Activated effector memory CD4-positive, alpha-beta T cell treated with Interleukin-2 at 50 U/mL for 16 hours (primary cell): ENCODE measurements around the gene UBE3A.
"Not testable (repeated sequence)": the region's sequence is repeated elsewhere in the genome, so short reads cannot be mapped to it uniquely, and the experiment has no call there.

Experiments
- DNase-seq: peaks from one replicate; pipeline ENCODE4 v3.0.0-alpha.2; 2020

Gene UBE3A

DNA sequence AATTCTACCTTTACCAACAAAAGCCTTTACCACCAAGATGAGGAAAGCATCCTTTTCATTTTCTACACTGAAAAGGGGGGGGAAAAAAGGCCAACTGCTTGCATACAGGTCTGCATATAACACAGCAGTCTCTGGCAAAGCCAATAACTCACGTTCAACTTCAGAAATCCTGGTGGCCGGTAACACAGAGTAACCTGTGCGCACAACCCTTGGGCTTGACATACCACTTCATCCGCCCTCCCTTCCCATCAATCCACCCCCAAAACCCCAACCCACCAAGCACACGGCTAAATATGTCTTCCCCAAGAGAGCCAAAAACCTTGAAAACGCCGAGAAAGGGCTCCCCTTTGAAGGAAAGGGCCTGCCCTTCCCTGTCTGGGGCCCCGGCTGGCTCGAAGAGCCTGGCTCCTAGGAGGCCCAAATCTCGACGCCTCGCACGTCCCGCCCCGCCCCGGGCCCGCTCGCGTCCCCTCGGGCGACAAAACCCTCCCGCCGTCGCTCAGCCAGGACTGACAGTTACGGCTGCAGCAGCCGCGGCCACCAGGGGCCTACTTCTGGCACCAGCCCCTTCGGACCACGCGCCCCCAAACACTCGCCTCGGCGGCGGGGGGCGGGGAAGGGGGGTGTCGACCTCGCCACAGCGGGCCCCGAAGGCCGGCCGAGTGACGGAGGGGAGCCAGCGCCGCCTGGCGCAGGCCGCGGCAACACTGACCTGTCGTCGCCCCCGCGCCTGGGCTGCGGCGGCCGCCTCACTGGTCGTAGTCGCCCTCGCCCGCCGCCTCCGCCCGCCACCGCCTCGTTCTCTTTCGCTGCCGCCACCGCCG, 835 bp downstream of the UBE3A start:
- peak; percentile 35 for DNase-seq

DNA sequence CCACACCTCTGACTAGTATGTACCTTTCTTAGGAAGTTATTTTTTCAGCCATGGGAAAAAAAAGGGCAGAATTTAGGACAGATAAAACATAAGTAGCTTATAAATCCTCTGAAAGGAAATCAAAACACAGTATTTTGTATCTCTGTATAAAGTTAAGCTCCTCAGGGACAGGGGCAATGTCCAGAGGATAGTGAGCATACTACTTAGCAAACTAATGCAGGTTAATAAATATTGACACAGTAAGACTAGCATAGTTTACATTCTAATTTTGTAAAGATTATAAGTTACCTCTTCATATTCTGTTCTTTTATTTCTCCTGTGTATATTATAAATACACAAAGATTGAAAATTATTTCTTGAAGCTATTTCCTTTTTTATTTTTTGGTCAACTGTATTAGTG, 2.1 kb downstream of the UBE3A start:
- DNase-seq = no peak

GRCh38 chr15:25435474-25436243, 3.2 kb downstream of the UBE3A start:
- DNase-seq = no peak

DNA sequence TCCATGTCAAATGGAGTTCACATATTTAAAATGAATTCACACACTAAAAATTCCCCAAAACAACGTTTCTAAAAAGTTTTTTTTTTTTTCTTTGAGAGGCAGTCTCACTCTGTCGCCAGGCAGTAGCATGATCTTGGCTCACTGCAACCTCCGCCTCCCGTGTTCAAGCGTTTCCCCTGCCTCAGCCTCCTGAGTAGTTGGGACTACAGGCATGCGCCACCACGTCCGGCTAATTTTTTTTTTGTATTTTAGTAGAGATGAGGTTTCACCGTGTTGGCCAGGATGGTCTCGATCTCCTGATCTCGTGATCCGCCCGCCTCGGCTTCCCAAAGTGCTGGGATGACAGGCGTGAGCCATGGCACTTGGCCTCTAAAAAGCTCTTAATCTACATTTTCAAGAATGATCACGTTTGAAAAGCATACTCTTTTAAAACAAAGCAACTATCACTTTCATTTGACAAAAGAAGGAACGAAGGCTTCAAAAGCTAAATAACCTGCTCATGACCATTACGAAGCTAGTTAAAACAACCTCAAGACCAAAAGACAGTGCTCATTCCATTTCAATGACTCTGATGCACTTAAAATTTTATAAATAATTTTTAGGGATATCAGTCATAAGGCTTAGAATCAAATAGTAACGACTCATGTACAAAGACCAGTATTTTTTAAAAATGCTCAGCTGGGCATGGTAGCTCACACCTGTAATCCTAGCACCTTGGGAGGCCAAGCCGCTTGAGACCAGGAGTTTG, 5.5 kb downstream of the UBE3A start:
- no peak for DNase-seq

DNA sequence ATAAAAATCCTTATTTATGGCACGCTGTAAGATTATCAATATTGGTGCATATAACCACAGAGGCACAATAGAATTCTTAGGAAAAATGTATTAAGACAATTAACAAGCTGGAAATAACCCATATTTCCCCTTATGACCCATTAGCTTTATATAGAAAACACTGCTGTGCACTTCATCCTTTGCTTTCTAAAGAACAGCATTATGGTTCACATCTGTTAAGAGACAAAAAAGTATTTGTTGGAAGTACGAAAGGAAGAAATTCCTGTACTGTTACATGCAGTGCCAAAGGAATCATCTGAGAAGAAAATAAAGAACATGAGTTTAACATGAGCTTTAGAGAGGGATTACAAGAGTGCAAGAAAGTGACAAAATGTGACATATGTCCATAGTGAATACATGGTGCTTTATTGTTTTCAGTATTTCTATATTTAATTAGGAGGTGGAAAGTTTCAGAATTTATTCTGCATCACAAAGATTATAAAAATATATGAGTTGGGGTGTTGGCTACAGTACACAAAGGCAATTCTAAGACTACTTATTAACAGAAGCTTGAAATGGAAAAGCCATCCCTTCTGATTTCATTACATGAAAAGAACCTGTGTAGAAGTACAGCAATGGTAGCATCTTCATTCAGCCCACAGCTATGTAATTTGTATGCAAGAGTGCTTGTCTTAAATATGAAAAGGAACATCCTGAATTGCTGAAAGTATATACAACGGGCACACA, 6.8 kb downstream of the UBE3A start:
- DNase-seq = no peak

- no peak for DNase-seq
These were observed 11.0 kb downstream of the UBE3A start for GRCh38 chr15:25427861-25428260.

- DNase-seq = no peak
These were observed 11.8 kb downstream of the UBE3A start for GRCh38 chr15:25426896-25427610.

DNA sequence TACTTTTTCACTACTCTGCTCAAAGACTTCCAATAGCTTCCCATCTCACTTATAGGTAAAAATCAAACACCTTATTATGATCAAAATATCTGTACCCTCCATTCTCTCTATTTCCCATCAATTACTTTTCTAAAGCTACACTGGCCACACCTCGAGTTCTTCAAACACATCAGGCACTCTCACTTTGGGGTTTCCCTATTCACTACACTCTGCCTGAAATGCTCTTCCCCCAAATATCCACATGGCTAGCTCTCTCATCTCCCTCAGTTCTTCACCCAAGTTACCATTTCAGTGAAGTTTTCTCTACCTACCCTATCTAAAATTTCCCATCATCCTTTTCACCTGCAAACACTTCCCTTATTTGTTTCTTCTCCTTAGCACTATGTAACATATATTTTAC, 14.8 kb downstream of the UBE3A start:
- no peak for DNase-seq

GRCh38 chr15:25422021-25422420, 16.8 kb downstream of the UBE3A start:
- DNase-seq = no peak

GRCh38 chr15:25418202-25418601, 20.6 kb downstream of the UBE3A start:
- no peak for DNase-seq

- DNase-seq = no peak
These were observed 21.2 kb downstream of the UBE3A start for GRCh38 chr15:25417604-25418003.

DNA sequence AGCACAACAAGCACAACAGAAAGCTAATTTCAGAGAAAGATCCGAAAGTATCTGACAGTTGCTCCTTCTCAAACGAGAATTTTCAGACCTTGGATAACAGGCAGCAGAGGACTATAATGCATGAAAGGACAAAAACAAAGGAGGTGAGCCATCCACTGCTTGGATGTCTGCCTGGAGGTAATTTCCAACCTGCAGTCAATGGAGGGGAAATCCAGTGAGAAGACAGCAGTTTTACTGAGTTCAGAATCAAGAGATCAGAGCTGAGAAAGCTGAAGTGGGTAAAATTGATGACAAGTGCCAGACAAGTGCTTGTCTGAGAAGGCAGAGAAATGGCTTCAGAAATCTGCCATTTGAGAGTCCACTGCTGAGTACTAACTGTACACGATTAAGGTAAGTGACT, 22.1 kb downstream of the UBE3A start:
- DNase-seq = no peak

- no peak for DNase-seq
These were observed 23.1 kb downstream of the UBE3A start for GRCh38 chr15:25415707-25416106.

GRCh38 chr15:25415217-25415616, 23.6 kb downstream of the UBE3A start:
- no peak for DNase-seq

- no peak for DNase-seq
These were observed 28.2 kb downstream of the UBE3A start for GRCh38 chr15:25410649-25411048.

DNA sequence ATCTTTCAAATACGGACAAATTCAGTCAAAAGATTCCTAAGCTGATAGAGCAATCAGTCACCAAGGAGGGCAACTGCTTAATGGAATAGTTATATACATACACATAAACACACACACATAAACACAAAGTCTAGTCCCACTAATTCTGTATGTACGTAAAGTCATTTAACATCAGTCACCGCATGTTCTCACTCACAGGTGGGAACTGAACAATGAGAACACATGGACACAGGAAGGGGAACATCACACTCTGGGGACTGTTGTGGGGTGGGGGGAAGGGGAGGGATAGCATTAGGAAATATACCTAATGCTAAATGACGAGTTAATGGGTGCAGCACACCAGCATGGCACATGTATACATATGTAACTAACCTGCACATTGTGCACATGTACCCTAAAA, 29.1 kb downstream of the UBE3A start:
- not testable (repeated sequence) for DNase-seq

DNA sequence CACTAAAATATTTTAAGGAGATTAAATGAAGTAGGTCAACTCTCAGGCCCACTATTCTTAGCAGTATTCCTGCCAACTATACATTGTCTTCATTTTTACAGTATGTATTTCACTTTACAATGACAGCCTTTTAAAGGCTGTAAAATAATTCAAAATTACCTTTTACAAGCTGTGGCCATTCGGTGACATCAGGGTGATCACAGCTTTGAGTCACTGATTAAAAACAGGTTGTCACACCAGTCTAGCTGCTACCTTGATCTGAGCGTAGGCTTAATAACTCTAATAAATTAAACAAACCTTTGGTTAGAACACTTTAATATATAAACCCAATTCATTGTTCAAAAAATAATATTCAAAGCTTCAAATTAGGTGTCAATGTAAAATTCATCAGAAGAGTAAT, 29.9 kb downstream of the UBE3A start:
- DNase-seq = no peak

- no peak for DNase-seq
These were observed 30.4 kb downstream of the UBE3A start for GRCh38 chr15:25408428-25408827.

DNA sequence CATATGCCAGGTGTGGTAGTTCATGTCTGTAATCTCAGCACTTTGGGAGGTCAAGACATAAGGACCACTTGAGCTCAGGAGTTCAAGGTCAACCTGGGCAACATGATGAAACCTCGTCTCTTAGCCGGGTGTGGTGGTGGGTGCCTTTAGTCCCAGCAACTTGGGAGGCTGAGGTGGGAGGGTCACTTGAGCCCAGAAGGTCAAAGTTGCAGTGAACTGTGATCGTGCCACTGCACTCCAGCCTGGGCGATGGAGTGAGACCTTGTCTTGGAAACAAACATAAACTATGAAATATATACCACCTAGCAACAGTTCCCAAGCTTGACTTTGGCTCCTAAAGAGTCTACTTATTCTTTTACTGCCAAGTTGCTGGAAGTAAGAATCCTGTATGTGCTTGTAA, 30.9 kb downstream of the UBE3A start:
- DNase-seq = no peak

GRCh38 chr15:25406846-25407245, 32.0 kb downstream of the UBE3A start:
- no peak for DNase-seq

DNA sequence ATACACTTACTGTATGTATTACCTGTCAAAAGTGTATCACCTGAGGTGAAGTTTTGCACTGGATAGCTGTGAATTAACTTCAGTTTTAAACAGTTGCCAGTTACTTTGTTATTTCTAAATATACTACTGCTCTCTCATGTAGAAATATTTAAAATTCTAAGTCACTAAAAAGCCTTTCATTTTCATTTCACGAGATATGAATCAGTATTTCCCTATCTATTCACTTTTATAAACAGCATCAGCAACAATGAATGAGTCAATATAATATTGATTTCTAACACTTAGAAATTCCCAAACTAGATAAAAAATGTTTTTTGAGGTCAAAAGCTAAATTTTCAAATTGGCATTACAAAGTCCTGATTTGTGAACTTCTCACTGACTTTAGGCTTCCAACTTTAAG, 32.6 kb downstream of the UBE3A start:
- DNase-seq = no peak

GRCh38 chr15:25403771-25404170, 35.1 kb downstream of the UBE3A start:
- DNase-seq = no peak
